Measurements from ENCODE around the gene CXCL6.

DNA sequence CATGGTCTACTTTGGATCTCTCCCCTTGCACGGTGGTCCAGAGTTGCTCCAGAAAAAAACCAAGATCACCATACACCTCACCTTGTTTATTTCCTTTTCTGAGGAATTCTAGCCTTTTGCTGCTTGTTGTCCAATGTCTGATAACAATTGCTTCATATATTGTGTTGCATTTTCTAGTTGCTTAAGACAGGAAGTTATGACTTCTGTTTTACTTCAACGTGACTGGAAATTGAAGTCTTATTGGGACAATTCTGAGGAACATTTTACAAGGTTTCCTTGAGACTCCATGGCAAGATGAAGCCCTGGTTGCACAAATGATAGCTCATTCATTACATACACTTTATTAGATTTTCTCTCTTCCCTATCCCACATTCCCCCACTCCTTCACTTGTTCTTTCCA is 37.9 kb downstream of the CXCL6 start:
- TF ChIP-seq, protein P1, sequence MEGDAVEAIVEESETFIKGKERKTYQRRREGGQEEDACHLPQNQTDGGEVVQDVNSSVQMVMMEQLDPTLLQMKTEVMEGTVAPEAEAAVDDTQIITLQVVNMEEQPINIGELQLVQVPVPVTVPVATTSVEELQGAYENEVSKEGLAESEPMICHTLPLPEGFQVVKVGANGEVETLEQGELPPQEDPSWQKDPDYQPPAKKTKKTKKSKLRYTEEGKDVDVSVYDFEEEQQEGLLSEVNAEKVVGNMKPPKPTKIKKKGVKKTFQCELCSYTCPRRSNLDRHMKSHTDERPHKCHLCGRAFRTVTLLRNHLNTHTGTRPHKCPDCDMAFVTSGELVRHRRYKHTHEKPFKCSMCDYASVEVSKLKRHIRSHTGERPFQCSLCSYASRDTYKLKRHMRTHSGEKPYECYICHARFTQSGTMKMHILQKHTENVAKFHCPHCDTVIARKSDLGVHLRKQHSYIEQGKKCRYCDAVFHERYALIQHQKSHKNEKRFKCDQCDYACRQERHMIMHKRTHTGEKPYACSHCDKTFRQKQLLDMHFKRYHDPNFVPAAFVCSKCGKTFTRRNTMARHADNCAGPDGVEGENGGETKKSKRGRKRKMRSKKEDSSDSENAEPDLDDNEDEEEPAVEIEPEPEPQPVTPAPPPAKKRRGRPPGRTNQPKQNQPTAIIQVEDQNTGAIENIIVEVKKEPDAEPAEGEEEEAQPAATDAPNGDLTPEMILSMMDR (conservative IDR thresholded peaks at IDR 0.05; ENCODE audit: low read depth, low read length), result no peak
- TF ChIP-seq EZH2 (IDR thresholded peaks at IDR 0.05; ENCODE audit: low read length, unreplicated experiment) (no peak), EZH2phosphoT487 (IDR thresholded peaks at IDR 0.05; ENCODE audit: borderline replicate concordance, low read length) (no peak)

Measured in PC-3 (cell line).